Parietal lobe (tissue), 2 donors: ENCODE results near the gene AP5Z1. TPM values are rescaled to one million over a fixed set of nuclear protein-coding genes. Genes with fewer than 3 reads are reported as not detected.

Source experiments
- small RNA-seq: library from RNA; depleted of rRNA; stranded (forward); fragments of <200 nt; gene quantifications from one replicate; pipeline ENCODE3, GENCODE V24; 2014; ENCODE audit warnings: low replicate concordance
- total RNA-seq: library from RNA; depleted of rRNA; stranded (reverse); fragments of >200 nt; gene quantifications from one replicate; pipeline ENCODE4 v1.2.3, GENCODE V29; 2014

AP5Z1 gene
- 17.2 TPM for total RNA-seq

GRCh38 chr7:4775250-4775847 lies at the start of gene AP5Z1:
Gene AP5Z1 (plus strand): TSS chr7:4775623. CDS start chr7:4775716, 93 bp downstream.

Small RNAs within 50 kb of the gene (small RNA-seq; reads per million reads assigned to genes)
- gene MIR4656 (not detected), gene RF00019 (not detected)

Other genes with a start within 250 kb of the AP5Z1 start
- 23.8 TPM for gene FOXK1, start 93.3 kb upstream of the AP5Z1 start, total RNA-seq
- 3.8 TPM for gene PAPOLB, start 86.4 kb downstream of the AP5Z1 start, total RNA-seq
- 6.3 TPM for gene RADIL, start 108.1 kb downstream of the AP5Z1 start, total RNA-seq
- gene MMD2, start 183.6 kb downstream of the AP5Z1 start, total RNA-seq: 2.2 TPM